GM12874 (cell line): ENCODE data around the gene LACTBL1.
A peak's percentile ranks its signal among the peaks of the same experiment; 100 is the strongest.

Experiments used
- CTCF ChIP-seq: IDR thresholded peaks from 2 replicates; pipeline ENCODE4 v1.5.1; 2011; ENCODE audit warnings: low read depth, mild to moderate bottlenecking, control low read depth, low read length, moderate library complexity; ENCODE audit not compliant: insufficient read depth

LACTBL1 gene

GRCh38 chr1:22936681-22937080 lies 36.0 kb downstream of the LACTBL1 start:
- no peak for TF ChIP-seq CTCF

- TF ChIP-seq CTCF, result no peak
These were observed 37.2 kb downstream of the LACTBL1 start for GRCh38 chr1:22935433-22935832.

- TF ChIP-seq CTCF, result no peak
These were observed 39.7 kb downstream of the LACTBL1 start for GRCh38 chr1:22932803-22933470.

- TF ChIP-seq CTCF, result peak; percentile 69
These were observed 42.3 kb downstream of the LACTBL1 start for GRCh38 chr1:22930240-22930912.

- TF ChIP-seq CTCF, result no peak
These were observed 47.6 kb downstream of the LACTBL1 start for GRCh38 chr1:22925111-22925510.

GRCh38 chr1:22922640-22923039 lies 50.0 kb downstream of the LACTBL1 start:
- TF ChIP-seq CTCF, result no peak

GRCh38 chr1:22921452-22922126 lies 51.1 kb downstream of the LACTBL1 start:
- TF ChIP-seq CTCF, result no peak
